ENCODE results near the gene PLCB2. TPM values are rescaled to one million over a fixed set of nuclear protein-coding genes. Genes with fewer than 3 reads are reported as not detected.

PLCB2 gene
- total RNA-seq, 3 donors from 2014 or later = 9.9 to 21.8 (median 17.4) TPM

GRCh38 chr15:40271685-40272484, 35.9 kb downstream of the PLCB2 start:
- no peaks in the 10 kb centered on the region for H3K36me3 ChIP-seq (ENCODE audit: low read depth)
- TF ChIP-seq, protein P1, sequence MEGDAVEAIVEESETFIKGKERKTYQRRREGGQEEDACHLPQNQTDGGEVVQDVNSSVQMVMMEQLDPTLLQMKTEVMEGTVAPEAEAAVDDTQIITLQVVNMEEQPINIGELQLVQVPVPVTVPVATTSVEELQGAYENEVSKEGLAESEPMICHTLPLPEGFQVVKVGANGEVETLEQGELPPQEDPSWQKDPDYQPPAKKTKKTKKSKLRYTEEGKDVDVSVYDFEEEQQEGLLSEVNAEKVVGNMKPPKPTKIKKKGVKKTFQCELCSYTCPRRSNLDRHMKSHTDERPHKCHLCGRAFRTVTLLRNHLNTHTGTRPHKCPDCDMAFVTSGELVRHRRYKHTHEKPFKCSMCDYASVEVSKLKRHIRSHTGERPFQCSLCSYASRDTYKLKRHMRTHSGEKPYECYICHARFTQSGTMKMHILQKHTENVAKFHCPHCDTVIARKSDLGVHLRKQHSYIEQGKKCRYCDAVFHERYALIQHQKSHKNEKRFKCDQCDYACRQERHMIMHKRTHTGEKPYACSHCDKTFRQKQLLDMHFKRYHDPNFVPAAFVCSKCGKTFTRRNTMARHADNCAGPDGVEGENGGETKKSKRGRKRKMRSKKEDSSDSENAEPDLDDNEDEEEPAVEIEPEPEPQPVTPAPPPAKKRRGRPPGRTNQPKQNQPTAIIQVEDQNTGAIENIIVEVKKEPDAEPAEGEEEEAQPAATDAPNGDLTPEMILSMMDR (IDR thresholded peaks at IDR 0.05) = no peak
- H3K4me1 ChIP-seq (ENCODE audit: low read depth) = no peaks in the 10 kb centered on the region
- intact Hi-C loops (cut with DNase I, micrococcal nuclease) = loop anchor here in 1 of 2 donors (5.0 kb wide), 2 partner anchors 50 to 230 kb away; no protein-coding TSS in a partner anchor
- no peak for DNase-seq
- no peak for ATAC-seq
- H3K9me3 ChIP-seq = no peaks in the 10 kb centered on the region
- no peak overlapping the region for H3K4me3 ChIP-seq

DNA sequence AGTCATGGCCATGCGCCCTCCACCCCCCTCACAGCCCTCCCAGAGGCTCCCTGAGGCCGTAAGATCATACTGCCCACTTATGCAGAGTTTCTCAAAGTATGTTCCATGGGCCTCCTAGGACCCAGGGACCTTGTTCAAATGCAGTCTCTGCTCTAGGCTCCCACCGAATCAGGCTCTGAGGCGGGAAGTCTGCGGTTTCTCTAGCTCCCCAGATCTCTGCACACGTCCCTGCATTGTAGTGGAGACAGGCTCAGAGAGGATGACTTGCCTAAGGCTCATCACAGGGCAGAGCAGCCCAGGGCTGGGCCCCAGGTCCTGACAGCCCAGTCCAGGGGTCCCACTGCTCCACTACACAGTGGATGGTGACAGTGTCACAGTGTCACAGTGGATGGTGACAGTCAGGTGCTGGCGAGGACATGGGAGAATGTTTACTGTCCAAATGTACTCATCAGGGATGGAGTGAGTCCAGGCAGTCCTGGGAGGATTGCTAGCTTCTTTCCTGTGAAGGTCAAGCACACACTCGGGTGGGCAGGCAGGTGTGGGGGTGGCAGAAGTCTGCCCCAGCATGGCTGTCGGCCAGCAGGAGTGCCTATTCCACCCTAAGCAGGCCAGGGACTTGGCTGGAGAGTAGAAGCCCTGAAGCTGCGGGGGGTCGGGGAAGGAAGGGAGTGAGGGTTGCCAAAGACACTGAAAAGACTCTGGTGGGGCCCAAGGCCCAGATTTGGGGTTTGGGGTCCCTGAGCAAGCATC, 37.3 kb downstream of the PLCB2 start:
- intact Hi-C loops (cut with DNase I, micrococcal nuclease) = loop anchor here in 1 of 2 donors (5.0 kb wide), 2 partner anchors 48 to 228 kb away; no protein-coding TSS in a partner anchor
- no peak for DNase-seq
- TF ChIP-seq, protein P1 (IDR thresholded peaks at IDR 0.05) = no peak

DNA sequence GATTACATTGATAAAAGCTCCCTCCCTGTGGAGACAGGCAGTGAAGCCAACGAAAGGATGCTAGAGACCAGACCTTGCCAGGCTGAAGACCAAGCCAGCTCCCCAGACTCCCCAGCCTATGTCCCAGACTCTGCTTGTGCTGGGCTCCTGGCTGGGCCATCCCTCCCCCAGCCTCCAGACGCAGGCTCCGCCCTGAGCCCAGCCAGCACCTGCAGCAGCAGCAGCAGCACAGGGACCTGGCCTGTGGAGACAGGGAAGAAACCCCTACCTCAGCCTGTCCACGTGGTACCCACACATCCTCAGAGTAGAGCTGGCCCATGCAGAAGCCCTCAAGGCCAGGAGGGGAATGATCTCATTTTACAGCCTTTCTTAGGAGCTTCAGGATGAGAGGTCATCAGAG, 38.1 kb downstream of the PLCB2 start:
- ATAC-seq (no peak), DNase-seq (no peak)
- intact Hi-C loops (cut with DNase I, micrococcal nuclease) = loop anchor here in 1 of 2 donors (5.0 kb wide), 2 partner anchors 47 to 227 kb away; no protein-coding TSS in a partner anchor
- no peak overlapping the region for H3K4me3 ChIP-seq
- TF ChIP-seq, protein P1 (IDR thresholded peaks at IDR 0.05) = no peak
- H3K4me1 ChIP-seq (ENCODE audit: low read depth) = no peaks in the 10 kb centered on the region
- H3K36me3 ChIP-seq (ENCODE audit: low read depth) = no peaks in the 10 kb centered on the region
- H3K9me3 ChIP-seq = no peaks in the 10 kb centered on the region

More for the DNA sequence above, 37.3 kb downstream of the PLCB2 start:
- H3K4me3 ChIP-seq = no peak overlapping the region
- no peaks in the 10 kb centered on the region for H3K9me3 ChIP-seq
- H3K36me3 ChIP-seq (ENCODE audit: low read depth) = no peaks in the 10 kb centered on the region
- H3K4me1 ChIP-seq (ENCODE audit: low read depth) = no peaks in the 10 kb centered on the region
- no peak for ATAC-seq

- Histone ChIP-seq H3K4me3 (no peak overlapping the region), H3K9me3 (no peaks in the 10 kb centered on the region), H3K4me1 (ENCODE audit: low read depth) (peaks cover 10% of the 10 kb centered on the region), H3K36me3 (ENCODE audit: low read depth) (no peaks in the 10 kb centered on the region)
- intact Hi-C loops (cut with DNase I, micrococcal nuclease) = no loop called here
- no peak for ATAC-seq
- TF ChIP-seq, protein P1 (IDR thresholded peaks at IDR 0.05) = no peak
- DNase-seq = no peak
These were observed 40.1 kb downstream of the PLCB2 start for GRCh38 chr15:40267670-40268069.

GRCh38 chr15:40266828-40267304, 40.9 kb downstream of the PLCB2 start:
- peaks cover 10% of the 10 kb centered on the region for H3K4me1 ChIP-seq (ENCODE audit: low read depth)
- no peaks in the 10 kb centered on the region for H3K9me3 ChIP-seq
- intact Hi-C loops (cut with DNase I, micrococcal nuclease) = no loop called here
- TF ChIP-seq, protein P1 (IDR thresholded peaks at IDR 0.05) = no peak
- ATAC-seq = peak; percentile 59
- no peak overlapping the region for H3K4me3 ChIP-seq
- no peak for DNase-seq
- H3K36me3 ChIP-seq (ENCODE audit: low read depth) = no peaks in the 10 kb centered on the region

All from mucosa of descending colon (tissue), 3 donors.